ENCODE measurements around the gene VRTN. TPM values are rescaled to one million over a fixed set of nuclear protein-coding genes. Genes with fewer than 3 reads are reported as not detected.

Gene VRTN
- total RNA-seq, 6 experiments from 2014 or later = not detected

DNA sequence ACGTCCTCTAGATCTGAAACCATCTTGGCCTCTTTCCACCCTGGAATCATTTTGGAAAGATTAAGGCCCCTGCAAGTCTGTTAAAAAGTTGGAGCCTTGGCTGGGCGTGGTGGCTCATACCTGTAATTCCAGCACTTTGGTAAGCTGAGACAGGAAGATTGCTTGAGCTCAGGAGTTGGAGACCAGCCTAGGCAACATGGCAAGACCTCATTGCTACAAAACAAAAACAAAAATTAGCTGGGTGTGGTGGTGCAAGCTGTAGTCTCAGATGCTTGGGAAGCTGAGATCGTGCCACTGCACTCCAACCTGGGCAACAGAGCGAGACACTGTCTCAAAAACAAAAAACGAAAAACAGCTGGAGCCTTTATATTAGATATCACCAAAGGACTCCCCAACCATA, 34.7 kb upstream of the VRTN start:
- Histone ChIP-seq H3K4me3 (no peak overlapping the region), H3K9me3 (no peaks in the 10 kb centered on the region), H3K36me3 (no peaks in the 10 kb centered on the region), H3K4me1 (no peaks in the 10 kb centered on the region), H3K27me3 (no peaks in the 10 kb centered on the region), H3K27ac (no peak overlapping the region)
- TF ChIP-seq, protein P1, sequence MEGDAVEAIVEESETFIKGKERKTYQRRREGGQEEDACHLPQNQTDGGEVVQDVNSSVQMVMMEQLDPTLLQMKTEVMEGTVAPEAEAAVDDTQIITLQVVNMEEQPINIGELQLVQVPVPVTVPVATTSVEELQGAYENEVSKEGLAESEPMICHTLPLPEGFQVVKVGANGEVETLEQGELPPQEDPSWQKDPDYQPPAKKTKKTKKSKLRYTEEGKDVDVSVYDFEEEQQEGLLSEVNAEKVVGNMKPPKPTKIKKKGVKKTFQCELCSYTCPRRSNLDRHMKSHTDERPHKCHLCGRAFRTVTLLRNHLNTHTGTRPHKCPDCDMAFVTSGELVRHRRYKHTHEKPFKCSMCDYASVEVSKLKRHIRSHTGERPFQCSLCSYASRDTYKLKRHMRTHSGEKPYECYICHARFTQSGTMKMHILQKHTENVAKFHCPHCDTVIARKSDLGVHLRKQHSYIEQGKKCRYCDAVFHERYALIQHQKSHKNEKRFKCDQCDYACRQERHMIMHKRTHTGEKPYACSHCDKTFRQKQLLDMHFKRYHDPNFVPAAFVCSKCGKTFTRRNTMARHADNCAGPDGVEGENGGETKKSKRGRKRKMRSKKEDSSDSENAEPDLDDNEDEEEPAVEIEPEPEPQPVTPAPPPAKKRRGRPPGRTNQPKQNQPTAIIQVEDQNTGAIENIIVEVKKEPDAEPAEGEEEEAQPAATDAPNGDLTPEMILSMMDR (IDR thresholded peaks at IDR 0.05) = no peak
- TF ChIP-seq POLR2A (IDR thresholded peaks at IDR 0.05) = no peak
- ATAC-seq (no peak), DNase-seq (no peak)
- intact Hi-C loops (cut with DNase I) = no loop called here
- 64% methylated on average over 5 of the region's 5 CpGs for WGBS (ENCODE audit: insufficient coverage, low coverage, low lambda C conversion rate, missing lambda C conversion rate)

DNA sequence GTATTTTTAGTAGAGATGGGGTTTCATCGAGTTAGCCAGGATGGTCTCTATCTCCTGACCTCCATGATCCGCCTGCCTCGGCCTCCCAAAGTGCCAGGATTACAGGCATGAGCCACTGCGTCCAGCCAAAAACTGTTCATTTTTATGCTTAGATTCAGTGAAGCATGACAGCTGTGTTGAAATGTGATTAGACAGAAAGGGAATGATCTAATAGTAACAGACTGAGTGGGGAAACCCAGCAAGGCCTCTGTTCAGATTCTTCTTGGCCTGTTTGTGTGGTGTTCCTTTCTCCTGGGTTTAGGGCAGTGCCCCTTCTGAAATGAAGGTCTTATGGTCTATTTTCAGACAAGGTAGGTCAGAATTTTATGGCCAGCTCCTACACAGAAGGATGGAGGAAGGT, 33.7 kb upstream of the VRTN start:
- ATAC-seq (no peak), DNase-seq (no peak)
- Histone ChIP-seq H3K4me1 (no peaks in the 10 kb centered on the region), H3K36me3 (no peaks in the 10 kb centered on the region), H3K4me3 (no peak overlapping the region), H3K27ac (no peak overlapping the region), H3K27me3 (no peaks in the 10 kb centered on the region), H3K9me3 (no peaks in the 10 kb centered on the region)
- 89% methylated on average over 3 of the region's 4 CpGs for WGBS (ENCODE audit: insufficient coverage, low coverage, low lambda C conversion rate, missing lambda C conversion rate)
- TF ChIP-seq, protein P1 (IDR thresholded peaks at IDR 0.05) = no peak
- no peak for TF ChIP-seq POLR2A (IDR thresholded peaks at IDR 0.05)
- intact Hi-C loops (cut with DNase I) = no loop called here

DNA sequence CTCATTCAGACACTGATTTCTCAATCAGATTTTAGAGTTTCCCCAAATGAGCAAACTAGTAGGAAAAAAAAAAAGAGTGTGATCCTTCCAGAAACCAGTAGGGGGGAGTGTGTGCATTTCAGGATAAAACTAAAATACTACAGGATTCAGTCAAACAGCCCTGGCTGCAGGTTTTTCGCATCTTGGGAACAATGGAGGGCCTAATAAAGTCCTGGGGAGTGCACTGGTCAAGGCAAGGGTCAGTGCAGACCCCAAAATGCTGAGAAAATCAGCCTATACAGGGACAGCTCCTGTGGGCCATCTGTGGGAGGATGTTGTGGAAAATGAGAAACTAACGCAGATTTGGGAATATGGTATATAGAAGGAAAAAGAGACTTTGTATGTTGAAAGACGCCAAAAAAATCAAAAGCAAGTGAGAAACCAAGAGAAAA, 23.3 kb upstream of the VRTN start:
- H3K9me3 ChIP-seq = no peaks in the 10 kb centered on the region
- DNase-seq (no peak), ATAC-seq (peak; percentile 50 to 67 (median 55))

DNA sequence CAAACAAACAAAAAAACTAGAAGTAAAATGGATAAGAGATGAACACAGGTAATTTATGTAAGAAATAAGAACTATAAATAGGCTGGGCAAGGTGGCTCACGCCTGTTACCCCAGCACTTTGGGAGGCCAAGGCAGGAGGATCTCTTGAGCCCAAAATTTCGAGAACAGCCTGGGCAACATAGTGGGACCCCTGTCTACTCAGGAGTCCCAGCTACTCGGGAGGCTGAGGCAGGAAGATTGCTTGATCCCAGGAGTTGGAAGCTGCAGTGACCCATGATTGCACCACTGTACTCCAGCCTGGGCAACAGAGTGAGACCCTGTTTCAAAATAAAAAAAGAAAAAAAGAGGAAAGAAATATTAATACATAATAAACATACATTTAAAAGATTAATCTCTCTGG, 22.8 kb upstream of the VRTN start:
- Histone ChIP-seq H3K9me3 (no peaks in the 10 kb centered on the region), H3K27me3 (no peaks in the 10 kb centered on the region), H3K27ac (no peak overlapping the region), H3K4me1 (no peaks in the 10 kb centered on the region), H3K36me3 (no peaks in the 10 kb centered on the region), H3K4me3 (no peak overlapping the region)
- no peak for DNase-seq
- intact Hi-C loops (cut with DNase I) = no loop called here
- TF ChIP-seq, protein P1 (IDR thresholded peaks at IDR 0.05) = no peak
- TF ChIP-seq POLR2A (IDR thresholded peaks at IDR 0.05) = no peak
- no peak for ATAC-seq
- WGBS (ENCODE audit: insufficient coverage, low coverage, low lambda C conversion rate, missing lambda C conversion rate) = 68% methylated on average over 3 of the region's 3 CpGs

More for the DNA sequence above, 23.3 kb upstream of the VRTN start:
- no peak for TF ChIP-seq POLR2A (IDR thresholded peaks at IDR 0.05)
- TF ChIP-seq, protein P1 (IDR thresholded peaks at IDR 0.05) = peak; percentile 36 to 65 (median 61)
- H3K36me3 ChIP-seq = no peaks in the 10 kb centered on the region
- H3K27me3 ChIP-seq = no peaks in the 10 kb centered on the region
- intact Hi-C loops (cut with DNase I) = no loop called here
- no peaks in the 10 kb centered on the region for H3K4me1 ChIP-seq
- WGBS (ENCODE audit: insufficient coverage, low coverage, low lambda C conversion rate, missing lambda C conversion rate) = 25% methylated on average over 3 of the region's 3 CpGs
- no peak overlapping the region for H3K4me3 ChIP-seq
- H3K27ac ChIP-seq = no peak overlapping the region
